Muscle of leg (tissue), 11 donors: ENCODE measurements around the gene TEX54. TPM values are rescaled to one million over a fixed set of nuclear protein-coding genes. Genes with fewer than 3 reads are reported as not detected.

Experiments used
- DNase-seq: peaks from one replicate; pipeline ENCODE4 v3.0.0; 2013
- H3K27ac ChIP-seq: one replicate; pipeline ENCODE4 v1.5.1; 2013; ENCODE audit warnings: mild to moderate bottlenecking, low read length, control low read depth
- H3K27me3 ChIP-seq: one replicate; pipeline ENCODE4 v1.6.1; 2013; ENCODE audit warnings: low read length; ENCODE audit not compliant: control insufficient read depth, insufficient read depth
- H3K36me3 ChIP-seq: one replicate; pipeline ENCODE4 v1.6.1; 2013; ENCODE audit warnings: low read length; ENCODE audit not compliant: control insufficient read depth, insufficient read depth
- H3K4me1 ChIP-seq: one replicate; pipeline ENCODE4 v1.6.1; 2013; ENCODE audit warnings: low read length; ENCODE audit not compliant: control insufficient read depth, insufficient read depth
- H3K4me3 ChIP-seq: one replicate; pipeline ENCODE4 v1.5.1; 2013; ENCODE audit warnings: low read length, control low read depth
- H3K9me3 ChIP-seq: replicated peaks from 2 replicates; pipeline ENCODE4 v1.6.1; 2013; ENCODE audit warnings: low read depth, low read length; ENCODE audit not compliant: control insufficient read depth
- WGBS: methylation state at CpG from one replicate; pipeline ENCODE4 v1.1.5; 2013; ENCODE audit warnings: missing lambda C conversion rate; ENCODE audit not compliant: insufficient coverage; 5-methylcytosine and 5-hydroxymethylcytosine counted together
- polyA plus RNA-seq, 8 donors: library from polyadenylated mRNA; unstranded; fragments of 120-200 nt; gene quantifications; one replicate each; pipeline versions ENCODE4 v1.2.1 to v1.2.3, GENCODE V29; 2013; ENCODE audit warnings: inconsistent platforms in 1 of 8, low replicate concordance in 1 of 8; ENCODE audit not compliant: insufficient read length in 8 of 8, insufficient read depth in 1 of 8
- total RNA-seq: library from RNA; stranded (reverse); fragments of 120-200 nt; gene quantifications from one replicate; pipeline ENCODE4 v1.2.4, GENCODE V29; 2013

The TEX54 gene
- total and polyA plus RNA-seq, 9 donors, result not detected

GRCh38 chr11:62788991-62789390 is 43.6 kb downstream of the TEX54 start:
- no peak for DNase-seq
- Histone ChIP-seq H3K36me3 (peaks cover 36% of the 10 kb centered on the region), H3K27me3 (no peaks in the 10 kb centered on the region), H3K4me3 (no peak overlapping the region), H3K27ac (no peak overlapping the region), H3K9me3 (no peaks in the 10 kb centered on the region), H3K4me1 (peaks cover 33% of the 10 kb centered on the region)
- WGBS, result 88% methylated on average over 3 of the region's 5 CpGs

GRCh38 chr11:62787005-62787759 is 45.5 kb downstream of the TEX54 start, which contains the start of gene TMEM179B:
TSS of gene TMEM179B (plus strand) at chr11:62787402. CDS start at chr11:62787432, 30 bp downstream.
- under 1% methylated on average over 88 of the region's 88 CpGs for WGBS
- peaks cover 28% of the 10 kb centered on the region for H3K4me1 ChIP-seq
- no peaks in the 10 kb centered on the region for H3K27me3 ChIP-seq
- peak within 1 kb of the TSS; percentile 88 for H3K4me3 ChIP-seq
- H3K36me3 ChIP-seq, result peaks cover 32% of the 10 kb centered on the region
- peak within 1 kb of the TSS; percentile 93 for H3K27ac ChIP-seq
- no peaks in the 10 kb centered on the region for H3K9me3 ChIP-seq
- peak; percentile 99 for DNase-seq

GRCh38 chr11:62786318-62787004 is 46.2 kb downstream of the TEX54 start:
- peak overlapping the region; percentile 88 for H3K4me3 ChIP-seq
- peak; percentile 95 for DNase-seq
- under 1% methylated on average over 50 of the region's 51 CpGs for WGBS
- H3K27me3 ChIP-seq, result no peaks in the 10 kb centered on the region
- H3K9me3 ChIP-seq, result no peaks in the 10 kb centered on the region
- H3K36me3 ChIP-seq, result peaks cover 36% of the 10 kb centered on the region
- peaks cover 27% of the 10 kb centered on the region for H3K4me1 ChIP-seq
- H3K27ac ChIP-seq, result peak overlapping the region; percentile 93

GRCh38 chr11:62782753-62783152 is 49.9 kb downstream of the TEX54 start:
- Histone ChIP-seq H3K4me1 (peaks cover 6% of the 10 kb centered on the region), H3K4me3 (no peak overlapping the region), H3K9me3 (no peaks in the 10 kb centered on the region), H3K27me3 (no peaks in the 10 kb centered on the region), H3K27ac (no peak overlapping the region), H3K36me3 (peaks cover 29% of the 10 kb centered on the region)
- WGBS, result 100% methylated on average over 4 of the region's 7 CpGs
- no peak for DNase-seq

Other genes starting within 250 kb of the TEX54 start
- 7.8 TPM for gene TUT1, start 241.3 kb downstream of the TEX54 start, total RNA-seq
- gene TUT1, start 241.3 kb downstream of the TEX54 start, polyA plus RNA-seq, result 10 to 100 TPM; 13.9 to 16.9 (median 14.7) TPM
- 43.3 TPM for gene MTA2, start 231.0 kb downstream of the TEX54 start, total RNA-seq
- gene MTA2, start 231.0 kb downstream of the TEX54 start, polyA plus RNA-seq, result 10 to 100 TPM; 43.8 to 63.7 (median 48.2) TPM
- 10.7 TPM for gene EML3, start 220.1 kb downstream of the TEX54 start, total RNA-seq
- gene EML3, start 220.1 kb downstream of the TEX54 start, polyA plus RNA-seq, result 10 to 100 TPM; 16.8 to 27.7 (median 20.3) TPM
- 3.3 TPM for gene ROM1, start 219.6 kb downstream of the TEX54 start, total RNA-seq
- gene ROM1, start 219.6 kb downstream of the TEX54 start, polyA plus RNA-seq, result 1 to 10 TPM; 1.5 to 4.0 (median 2.5) TPM
- 18.7 TPM for gene B3GAT3, start 210.9 kb downstream of the TEX54 start, total RNA-seq
- gene B3GAT3, start 210.9 kb downstream of the TEX54 start, polyA plus RNA-seq, result 10 to 100 TPM; 19.9 to 27.2 (median 22.9) TPM
- gene GANAB, start 186.2 kb downstream of the TEX54 start, total RNA-seq, result 92.8 TPM
- 100 to 1,000 TPM; 131 to 226 (median 179) TPM for gene GANAB, start 186.2 kb downstream of the TEX54 start, polyA plus RNA-seq
- gene INTS5, start 179.5 kb downstream of the TEX54 start, total RNA-seq, result 7.1 TPM
- 10 to 100 TPM in 7 of 8 donors, 1 to 10 TPM in 1; 9.4 to 13.8 (median 12.8) TPM for gene INTS5, start 179.5 kb downstream of the TEX54 start, polyA plus RNA-seq
- gene C11orf98, start 167.6 kb downstream of the TEX54 start, total RNA-seq, result 33.4 TPM
- gene C11orf98, start 167.6 kb downstream of the TEX54 start, polyA plus RNA-seq, result 10 to 100 TPM; 34.9 to 40.9 (median 37.8) TPM
- gene CSKMT, start 167.5 kb downstream of the TEX54 start, total RNA-seq, result 7.6 TPM
- gene CSKMT, start 167.5 kb downstream of the TEX54 start, polyA plus RNA-seq, result 1 to 10 TPM; 2.6 to 5.0 (median 3.8) TPM
- gene UQCC3, start 161.2 kb downstream of the TEX54 start, total RNA-seq, result 8.9 TPM
- 1 to 10 TPM; 6.5 to 8.1 (median 7.9) TPM for gene UQCC3, start 161.2 kb downstream of the TEX54 start, polyA plus RNA-seq
- gene LBHD1, start 160.6 kb downstream of the TEX54 start, total RNA-seq, result 2.8 TPM
- 1 to 10 TPM; 4.7 to 8.2 (median 6.2) TPM for gene LBHD1, start 160.6 kb downstream of the TEX54 start, polyA plus RNA-seq
- gene UBXN1, start 153.8 kb downstream of the TEX54 start, total RNA-seq, result 81.6 TPM
- gene UBXN1, start 153.8 kb downstream of the TEX54 start, polyA plus RNA-seq, result 100 to 1,000 TPM; 155 to 170 (median 162) TPM
- 31.6 TPM for gene LRRN4CL, start 143.3 kb downstream of the TEX54 start, total RNA-seq
- gene LRRN4CL, start 143.3 kb downstream of the TEX54 start, polyA plus RNA-seq, result 10 to 100 TPM; 13.7 to 21.2 (median 16.3) TPM
- 26.5 TPM for gene BSCL2, start 125.4 kb downstream of the TEX54 start, total RNA-seq
- gene BSCL2, start 125.4 kb downstream of the TEX54 start, polyA plus RNA-seq, result 10 to 100 TPM; 18.7 to 26.1 (median 21.5) TPM
- gene GNG3, start 125.2 kb downstream of the TEX54 start, total RNA-seq, result not detected
- 1 to 10 TPM in 1 of 8 donors, under 1 TPM in 7; 0.28 to 1.5 (median 0.48) TPM for gene GNG3, start 125.2 kb downstream of the TEX54 start, polyA plus RNA-seq
- 8.6 TPM for gene HNRNPUL2, start 105.4 kb downstream of the TEX54 start, total RNA-seq
- 10 to 100 TPM; 41.0 to 67.5 (median 49.4) TPM for gene HNRNPUL2, start 105.4 kb downstream of the TEX54 start, polyA plus RNA-seq
- 29.5 TPM for gene TTC9C, start 104.4 kb downstream of the TEX54 start, total RNA-seq
- 10 to 100 TPM; 27.1 to 35.4 (median 29.3) TPM for gene TTC9C, start 104.4 kb downstream of the TEX54 start, polyA plus RNA-seq
- 8.0 TPM for gene ZBTB3, start 78.7 kb downstream of the TEX54 start, total RNA-seq
- gene ZBTB3, start 78.7 kb downstream of the TEX54 start, polyA plus RNA-seq, result 1 to 10 TPM; 3.4 to 5.6 (median 4.1) TPM
- gene POLR2G, start 71.3 kb downstream of the TEX54 start, total RNA-seq, result 115 TPM
- 100 to 1,000 TPM in 2 of 8 donors, 10 to 100 TPM in 6; 83.0 to 115 (median 91.1) TPM for gene POLR2G, start 71.3 kb downstream of the TEX54 start, polyA plus RNA-seq
- gene TAF6L, start 61.4 kb downstream of the TEX54 start, total RNA-seq, result 17.6 TPM
- gene TAF6L, start 61.4 kb downstream of the TEX54 start, polyA plus RNA-seq, result 10 to 100 TPM; 12.7 to 21.5 (median 17.0) TPM
- 22.1 TPM for gene TMEM179B, start 45.4 kb downstream of the TEX54 start, total RNA-seq
- gene TMEM179B, start 45.4 kb downstream of the TEX54 start, polyA plus RNA-seq, result 10 to 100 TPM; 24.4 to 33.8 (median 29.8) TPM
- 17.2 TPM for gene TMEM223, start 40.8 kb downstream of the TEX54 start, total RNA-seq
- 10 to 100 TPM; 15.3 to 19.0 (median 16.3) TPM for gene TMEM223, start 40.8 kb downstream of the TEX54 start, polyA plus RNA-seq
- 24.3 TPM for gene NXF1, start 27.4 kb downstream of the TEX54 start, total RNA-seq
- gene NXF1, start 27.4 kb downstream of the TEX54 start, polyA plus RNA-seq, result 10 to 100 TPM; 60.5 to 73.1 (median 66.9) TPM
- 26.8 TPM for gene STX5, start 790 bp downstream of the TEX54 start, total RNA-seq
- 10 to 100 TPM; 29.7 to 43.2 (median 36.0) TPM for gene STX5, start 790 bp downstream of the TEX54 start, polyA plus RNA-seq
- 41.8 TPM for gene WDR74, start 6.7 kb upstream of the TEX54 start, total RNA-seq
- gene WDR74, start 6.7 kb upstream of the TEX54 start, polyA plus RNA-seq, result 10 to 100 TPM; 28.3 to 40.9 (median 34.1) TPM
- gene SLC3A2, start 48.1 kb upstream of the TEX54 start, total RNA-seq, result 41.8 TPM
- gene SLC3A2, start 48.1 kb upstream of the TEX54 start, polyA plus RNA-seq, result 10 to 100 TPM; 38.1 to 55.4 (median 43.0) TPM
- 0.04 TPM for gene CHRM1, start 88.5 kb upstream of the TEX54 start, total RNA-seq
- gene CHRM1, start 88.5 kb upstream of the TEX54 start, polyA plus RNA-seq, result under 1 TPM in 5 of 8 donors, not detected in 3; 0.05 to 0.87 (median 0.23) TPM
- not detected for gene SLC22A6, start 152.1 kb upstream of the TEX54 start, total RNA-seq
- under 1 TPM in 2 of 8 donors, not detected in 6; 0.05 to 0.20 TPM for gene SLC22A6, start 152.1 kb upstream of the TEX54 start, polyA plus RNA-seq
- not detected for gene SLC22A8, start 183.0 kb upstream of the TEX54 start, total RNA-seq
- gene SLC22A8, start 183.0 kb upstream of the TEX54 start, polyA plus RNA-seq, result not detected